NCI-H510A treated with DMSO at 0.1 percent for 48 hours (cell line): Measurements from ENCODE around the gene NEFH.
"Not testable (repeated sequence)": the region's sequence is repeated elsewhere in the genome, so short reads cannot be mapped to it uniquely, and the experiment has no call there.

Experiments used
- DNase-seq: peaks from one replicate; lab custom pipeline; 2025; lab: John Stamatoyannopoulos, UW

NEFH gene, protein sequence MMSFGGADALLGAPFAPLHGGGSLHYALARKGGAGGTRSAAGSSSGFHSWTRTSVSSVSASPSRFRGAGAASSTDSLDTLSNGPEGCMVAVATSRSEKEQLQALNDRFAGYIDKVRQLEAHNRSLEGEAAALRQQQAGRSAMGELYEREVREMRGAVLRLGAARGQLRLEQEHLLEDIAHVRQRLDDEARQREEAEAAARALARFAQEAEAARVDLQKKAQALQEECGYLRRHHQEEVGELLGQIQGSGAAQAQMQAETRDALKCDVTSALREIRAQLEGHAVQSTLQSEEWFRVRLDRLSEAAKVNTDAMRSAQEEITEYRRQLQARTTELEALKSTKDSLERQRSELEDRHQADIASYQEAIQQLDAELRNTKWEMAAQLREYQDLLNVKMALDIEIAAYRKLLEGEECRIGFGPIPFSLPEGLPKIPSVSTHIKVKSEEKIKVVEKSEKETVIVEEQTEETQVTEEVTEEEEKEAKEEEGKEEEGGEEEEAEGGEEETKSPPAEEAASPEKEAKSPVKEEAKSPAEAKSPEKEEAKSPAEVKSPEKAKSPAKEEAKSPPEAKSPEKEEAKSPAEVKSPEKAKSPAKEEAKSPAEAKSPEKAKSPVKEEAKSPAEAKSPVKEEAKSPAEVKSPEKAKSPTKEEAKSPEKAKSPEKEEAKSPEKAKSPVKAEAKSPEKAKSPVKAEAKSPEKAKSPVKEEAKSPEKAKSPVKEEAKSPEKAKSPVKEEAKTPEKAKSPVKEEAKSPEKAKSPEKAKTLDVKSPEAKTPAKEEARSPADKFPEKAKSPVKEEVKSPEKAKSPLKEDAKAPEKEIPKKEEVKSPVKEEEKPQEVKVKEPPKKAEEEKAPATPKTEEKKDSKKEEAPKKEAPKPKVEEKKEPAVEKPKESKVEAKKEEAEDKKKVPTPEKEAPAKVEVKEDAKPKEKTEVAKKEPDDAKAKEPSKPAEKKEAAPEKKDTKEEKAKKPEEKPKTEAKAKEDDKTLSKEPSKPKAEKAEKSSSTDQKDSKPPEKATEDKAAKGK

DNA sequence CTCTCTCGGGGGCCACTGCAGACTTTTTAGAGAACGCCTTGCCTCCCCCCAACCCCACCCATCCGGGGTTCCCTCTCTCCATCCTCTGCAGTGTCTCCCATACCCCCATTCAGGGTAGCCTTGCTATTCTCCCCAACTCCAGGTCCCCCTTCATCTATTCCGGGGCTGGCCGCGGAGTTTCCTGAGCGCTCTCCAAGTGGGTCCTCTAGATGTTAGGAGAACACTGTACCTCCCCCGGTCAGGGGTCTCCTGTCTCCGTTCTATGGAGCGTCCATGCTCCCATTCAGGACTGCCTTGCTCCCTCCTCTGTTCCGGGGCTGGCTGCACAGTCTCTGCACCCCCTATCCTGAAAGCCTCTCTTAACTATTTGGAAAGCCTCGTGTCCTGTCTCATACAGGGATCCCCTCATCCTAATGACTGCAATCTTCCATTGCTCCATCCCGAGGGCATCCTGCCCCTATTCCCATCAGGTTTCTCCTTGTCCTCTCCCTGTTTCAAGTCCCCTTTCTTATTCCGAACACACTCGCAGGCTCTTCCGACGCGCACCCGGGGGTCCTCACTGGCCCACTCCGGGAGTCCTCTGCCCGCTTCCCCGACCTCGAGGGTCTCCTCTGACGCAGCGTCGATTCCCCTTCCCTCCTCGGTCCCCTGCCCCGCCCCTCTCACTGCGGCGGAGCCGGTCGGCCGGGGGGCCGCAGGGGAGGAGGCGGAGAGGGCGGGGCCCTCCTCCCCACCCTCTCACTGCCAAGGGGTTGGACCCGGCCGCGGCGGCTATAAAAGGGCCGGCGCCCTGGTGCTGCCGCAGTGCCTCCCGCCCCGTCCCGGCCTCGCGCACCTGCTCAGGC, at the start of gene NEFH:
Gene NEFH, plus strand, starts transcription at position 802 of the 845 bp plus-strand sequence. CDS start 45 bp downstream, outside the sequence.
- peak; percentile 55 for DNase-seq

DNA sequence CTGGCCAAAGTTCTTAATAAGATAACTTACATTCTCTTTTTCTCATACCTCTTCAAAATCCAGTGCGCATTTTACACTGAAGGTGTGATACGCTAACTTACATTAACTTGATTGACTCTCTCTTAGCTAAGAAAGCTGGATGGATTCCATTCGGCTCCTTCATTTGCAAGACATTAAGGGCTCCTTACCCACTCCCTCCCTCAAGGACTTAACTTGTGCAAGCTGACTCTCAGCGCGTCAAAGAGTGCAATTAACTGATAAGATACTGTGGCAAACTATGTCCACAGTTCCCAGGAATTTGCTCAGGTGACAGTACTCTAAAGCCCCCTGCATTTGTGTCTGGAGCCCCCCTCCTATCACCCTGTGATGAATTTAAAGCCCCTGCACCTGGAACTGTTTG, 48.0 kb upstream of the NEFH start:
- DNase-seq, result no peak

DNA sequence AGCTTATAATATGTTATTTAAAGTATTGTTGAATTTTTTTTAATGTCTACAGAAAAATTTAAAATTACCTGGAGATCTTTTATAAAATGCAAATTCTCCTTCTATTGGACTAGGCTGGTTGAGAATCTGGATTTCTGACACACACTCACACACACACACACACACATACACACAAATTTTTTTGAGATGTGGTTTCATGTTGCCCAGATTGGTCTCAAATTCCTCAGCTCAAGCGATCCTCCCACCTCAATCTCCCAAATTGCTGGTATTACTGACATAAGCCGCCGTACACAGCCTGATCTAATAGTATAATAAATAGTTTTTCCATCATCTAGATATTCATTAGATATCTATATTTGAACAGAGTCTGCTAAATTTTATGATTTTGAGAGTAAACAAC, 46.2 kb upstream of the NEFH start:
- DNase-seq, result no peak

DNA sequence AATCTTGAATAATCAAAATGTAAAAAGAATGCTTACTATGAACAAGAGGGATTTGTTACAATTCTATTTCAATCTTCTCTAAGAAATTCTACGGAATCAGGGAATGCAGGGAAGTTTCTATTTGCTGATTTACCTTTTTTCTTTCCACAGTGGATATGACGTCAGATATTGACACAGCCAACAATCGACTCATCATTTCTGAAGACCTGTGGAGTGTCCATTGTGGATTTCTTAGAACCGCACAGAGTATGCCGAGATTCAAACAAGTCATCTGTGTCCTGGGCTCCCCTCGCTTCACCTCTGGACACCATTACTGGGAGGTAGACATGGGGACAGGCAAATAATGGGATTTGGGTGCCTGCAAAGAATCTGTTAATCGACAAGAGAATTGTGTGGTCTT, 45.7 kb upstream of the NEFH start:
- no peak for DNase-seq

DNA sequence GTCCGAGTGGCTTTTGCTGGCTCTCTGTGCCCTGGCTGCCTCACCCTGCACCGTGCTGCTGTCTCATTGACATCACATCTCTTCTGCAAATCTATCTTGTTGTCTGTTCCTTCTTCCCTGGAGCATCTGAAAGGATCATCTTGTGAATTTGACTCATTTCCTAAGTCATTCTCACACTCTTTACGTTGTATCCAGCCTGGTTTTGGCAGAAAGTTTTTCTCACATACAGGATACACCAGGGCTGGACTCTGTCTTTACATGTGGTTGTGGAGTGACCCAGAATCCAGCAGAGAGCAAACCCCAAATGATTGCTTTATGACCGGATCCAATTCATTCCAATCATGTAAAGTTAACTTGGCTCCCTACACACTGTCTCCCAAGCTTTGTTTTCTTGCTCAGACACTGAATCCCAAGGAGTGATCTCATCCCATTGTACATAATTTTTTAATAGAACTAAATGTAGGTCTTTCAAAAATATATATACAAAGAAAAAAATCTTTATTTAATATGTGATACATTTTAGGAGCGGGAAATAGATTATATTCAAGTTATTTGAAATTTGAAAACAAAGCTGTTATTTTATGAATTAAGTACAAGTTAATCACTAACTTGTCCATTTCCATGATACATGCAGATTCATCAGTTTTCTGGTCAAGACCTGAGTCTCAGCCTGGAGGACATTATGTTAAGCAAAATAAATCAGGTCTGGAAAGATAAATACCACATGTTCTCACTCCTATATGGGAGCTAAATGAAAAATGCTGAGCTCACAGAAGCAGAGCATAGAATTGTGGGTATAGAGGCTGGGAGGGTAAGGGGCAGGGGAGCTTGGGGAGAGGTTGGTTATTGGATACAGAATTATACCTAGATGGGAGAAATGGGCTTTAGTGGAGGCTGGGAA, 44.5 kb upstream of the NEFH start:
- DNase-seq, result no peak

DNA sequence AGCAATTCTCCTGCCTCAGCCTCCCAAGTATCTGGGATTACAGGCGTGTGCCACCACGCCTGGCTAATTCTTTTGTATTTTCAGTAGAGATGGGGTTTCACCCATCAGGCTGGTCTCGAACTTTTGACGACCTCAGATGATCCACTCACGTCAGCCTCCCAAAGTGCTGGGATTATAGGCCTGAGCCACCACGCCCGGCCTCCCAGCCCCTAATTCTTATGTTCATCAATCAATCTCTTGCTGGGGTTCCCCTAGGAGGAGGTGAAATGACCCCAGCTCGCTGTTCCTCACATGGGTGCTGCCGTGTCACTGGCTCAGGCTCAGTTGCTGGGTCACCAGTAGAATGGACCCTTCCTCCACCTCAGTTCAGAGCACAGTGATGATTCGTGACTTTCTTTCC, 41.7 kb upstream of the NEFH start, which contains the start of gene RFPL1:
Gene RFPL1, plus strand, starts transcription at position 301 of the 400 bp plus-strand sequence.
- not testable (repeated sequence) for DNase-seq

DNA sequence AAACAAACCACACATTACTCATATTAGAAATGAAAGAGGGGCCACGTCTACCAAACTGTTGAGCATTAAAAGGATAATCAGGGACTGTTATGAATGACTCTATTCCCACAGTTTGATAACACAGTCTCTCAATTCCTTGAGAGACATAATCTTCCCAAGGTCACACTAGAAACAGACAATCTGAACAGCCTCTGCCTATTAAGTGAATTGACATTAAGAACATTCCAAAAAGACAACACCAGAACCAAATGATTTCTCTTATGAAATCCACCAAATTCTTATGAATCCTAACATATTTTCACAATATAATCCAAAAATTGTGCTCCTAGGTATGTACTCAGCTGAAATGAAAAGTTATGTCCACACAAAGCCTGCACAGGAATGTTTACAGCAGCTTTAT, 37.0 kb upstream of the NEFH start:
- DNase-seq, result no peak

DNA sequence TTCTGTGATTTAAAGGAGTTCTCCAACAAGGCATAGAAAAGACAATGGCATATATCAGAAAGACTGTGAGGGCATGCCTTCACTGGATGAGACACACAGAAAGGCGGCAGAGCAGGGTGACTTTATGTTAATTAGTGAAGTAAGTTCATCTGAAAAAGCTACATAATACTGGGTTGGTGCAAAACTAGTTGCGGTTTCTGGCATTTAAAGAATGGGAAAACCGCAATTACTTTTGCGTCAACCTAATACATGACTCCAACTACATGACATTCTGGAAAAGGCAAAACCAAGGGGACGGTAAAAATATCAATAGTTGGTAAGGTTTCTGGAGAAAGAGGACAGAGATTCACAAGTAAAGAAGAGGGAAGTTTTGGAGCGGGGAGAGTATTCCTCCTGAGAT, 36.6 kb upstream of the NEFH start:
- no peak for DNase-seq

DNA sequence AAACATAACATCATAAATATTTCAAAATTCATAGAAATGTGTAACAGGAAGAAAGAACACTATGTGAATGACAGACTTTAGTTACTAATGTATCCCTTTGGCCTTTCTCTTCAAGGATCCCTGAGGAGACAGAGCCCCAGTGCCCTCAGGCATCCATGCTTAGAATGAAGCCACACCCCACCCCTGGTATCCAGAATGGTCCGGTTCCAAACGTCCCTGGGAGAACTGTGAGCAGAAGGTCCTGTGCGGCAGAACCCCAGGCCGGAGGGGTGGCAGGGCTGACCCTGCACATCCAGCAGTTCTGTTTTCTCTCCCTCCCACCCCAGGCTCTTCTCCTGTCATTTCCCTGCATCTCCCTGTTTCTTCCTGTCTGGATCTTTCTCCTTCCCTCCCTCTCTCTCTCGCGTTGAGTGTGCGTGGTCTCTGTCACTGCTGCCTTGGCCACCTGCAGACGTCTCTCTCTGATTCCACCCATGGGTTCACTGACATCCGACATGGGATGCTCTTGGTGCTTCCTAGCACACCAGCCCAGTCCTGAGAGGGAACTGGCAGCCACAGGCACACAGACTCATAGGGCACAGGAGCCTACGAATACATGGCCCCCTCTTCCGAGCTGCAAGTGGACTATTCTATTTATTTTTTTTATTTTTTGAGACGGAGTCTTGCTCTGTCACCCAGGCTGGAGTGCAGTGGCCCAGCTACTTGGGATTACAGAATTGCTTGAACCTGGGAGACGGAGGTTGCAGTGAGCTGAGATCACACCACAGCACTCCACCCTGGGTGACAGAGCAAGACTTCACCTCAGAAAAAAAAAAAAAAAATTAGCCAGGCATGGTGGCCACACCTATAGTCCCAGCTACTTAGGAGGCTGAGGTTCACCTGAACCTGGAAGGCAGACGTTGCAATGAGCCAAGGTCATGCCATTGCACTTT, 35.9 kb upstream of the NEFH start:
- no peak for DNase-seq

DNA sequence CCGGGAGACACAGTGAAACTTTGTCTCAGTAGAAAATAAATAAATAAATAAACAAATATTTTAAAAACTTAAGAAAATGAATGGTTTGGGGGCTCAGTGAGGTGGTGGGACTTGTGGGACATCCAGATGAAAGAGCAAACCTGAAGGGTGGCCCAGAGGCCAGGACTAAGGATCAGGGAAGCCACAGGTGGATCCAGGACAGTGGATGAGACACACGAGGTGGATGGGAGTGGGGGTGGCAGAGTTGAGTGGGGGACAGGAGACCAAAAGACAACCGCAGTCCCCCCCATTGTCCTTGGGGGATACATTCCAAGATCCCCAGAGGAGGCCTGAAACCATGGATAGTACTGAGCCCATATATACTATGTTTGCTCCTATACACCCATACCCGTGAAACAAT, 34.5 kb upstream of the NEFH start:
- DNase-seq, result no peak

DNA sequence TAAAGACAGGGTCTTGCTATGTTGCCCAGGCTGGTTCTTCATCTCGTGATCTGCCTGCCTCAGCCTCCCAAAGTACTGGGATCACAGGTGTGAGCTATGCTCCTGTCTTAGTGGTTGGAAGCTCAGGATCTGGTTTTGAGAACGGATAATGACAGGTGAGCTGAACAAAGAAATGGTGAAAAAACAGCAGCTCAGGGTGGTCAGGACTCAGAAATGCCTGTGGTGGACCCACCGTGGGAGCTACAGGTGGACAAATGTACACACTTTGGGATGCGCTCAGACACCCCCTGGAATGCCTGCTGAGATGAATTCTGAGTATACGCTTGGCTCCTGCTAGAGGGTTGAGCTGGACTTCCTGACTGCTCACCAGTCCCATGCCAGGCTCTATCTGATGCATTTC, 32.1 kb upstream of the NEFH start:
- no peak for DNase-seq

DNA sequence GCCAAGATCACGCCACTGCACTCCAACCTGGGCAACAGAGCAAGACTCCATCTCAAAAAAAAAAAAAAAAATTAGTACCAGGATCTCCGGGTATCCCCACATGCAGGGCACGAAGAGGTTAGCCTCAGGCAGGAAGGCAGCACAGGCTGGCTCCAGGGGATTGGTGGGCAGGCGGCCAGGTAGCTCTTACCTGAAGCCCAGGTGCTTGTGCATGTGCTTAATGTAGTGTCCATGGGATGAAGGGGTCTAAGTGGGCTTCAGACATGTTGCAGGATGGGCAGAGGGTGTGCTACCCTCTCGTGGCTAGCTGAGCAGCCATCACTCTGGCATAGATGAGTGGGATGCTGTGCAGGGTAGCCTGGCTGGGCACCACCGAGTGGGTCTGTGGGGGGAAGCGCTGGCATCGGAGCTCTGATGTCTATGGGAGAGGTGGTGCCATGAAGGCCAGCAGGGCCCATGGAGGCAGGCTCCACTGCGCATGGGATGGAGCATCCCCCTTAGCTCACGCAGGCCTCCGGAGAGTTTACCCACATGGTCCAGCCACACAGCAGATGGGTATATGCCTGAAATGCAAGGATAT, 30.6 kb upstream of the NEFH start:
- no peak for DNase-seq

DNA sequence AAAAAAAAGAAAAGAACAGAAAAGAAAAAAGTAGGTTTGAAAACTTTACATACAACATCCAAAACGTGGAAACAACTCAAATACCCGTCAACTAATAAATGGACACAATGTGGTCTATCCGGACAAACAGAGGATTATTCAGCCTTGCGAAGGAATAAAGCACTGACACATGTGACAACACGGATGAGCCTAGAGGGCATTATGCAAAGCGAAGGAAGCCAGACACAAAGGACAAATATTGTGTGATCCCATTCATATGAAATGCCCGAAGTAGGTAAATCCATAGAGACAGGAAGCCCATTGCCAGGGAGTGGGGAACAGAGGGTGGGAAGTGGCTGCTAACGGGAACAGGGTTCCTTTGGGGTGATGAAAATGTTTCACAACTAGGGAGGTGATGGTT, 29.8 kb upstream of the NEFH start:
- no peak for DNase-seq

DNA sequence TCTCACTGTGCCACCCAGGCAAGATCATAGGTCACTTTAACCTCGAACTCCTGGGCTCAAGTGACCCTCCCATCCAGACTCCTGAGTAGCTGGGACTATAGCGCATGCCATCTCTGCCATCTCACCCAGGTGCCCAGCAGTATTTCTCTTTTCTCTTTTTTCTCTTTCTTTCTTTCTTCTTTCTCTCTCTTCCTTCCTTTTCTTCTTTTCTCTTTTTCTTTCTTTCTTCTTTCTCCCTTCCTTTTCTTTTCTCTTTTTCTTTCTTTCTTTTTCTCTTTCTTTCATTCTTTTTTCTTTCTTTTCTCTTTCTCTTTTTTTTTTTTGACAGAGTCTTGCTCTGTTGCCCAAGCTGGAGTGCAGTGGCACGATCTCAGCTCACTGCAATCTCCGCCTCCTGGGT, 28.2 kb upstream of the NEFH start:
- no peak for DNase-seq

DNA sequence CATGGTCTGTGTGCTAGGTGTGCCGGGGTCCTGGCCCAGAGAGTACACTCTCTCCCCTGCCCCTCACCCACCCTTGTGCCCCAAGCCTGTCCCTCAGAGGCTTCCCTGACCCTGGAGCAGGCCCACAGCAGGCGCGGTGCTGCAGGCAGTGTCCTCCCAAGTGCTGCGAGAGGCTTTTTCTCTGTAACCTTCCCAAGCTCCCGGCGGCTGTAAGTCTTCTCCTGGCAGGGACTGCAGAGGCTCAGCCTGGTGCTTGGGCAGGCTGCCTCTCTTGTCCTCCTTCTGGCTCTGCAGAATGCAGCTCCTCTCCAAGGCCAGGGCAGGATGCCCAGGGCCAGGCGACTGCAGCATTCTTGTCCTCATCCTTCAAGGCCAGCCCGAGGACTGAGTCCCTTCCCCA, 25.7 kb upstream of the NEFH start:
- DNase-seq, result no peak

DNA sequence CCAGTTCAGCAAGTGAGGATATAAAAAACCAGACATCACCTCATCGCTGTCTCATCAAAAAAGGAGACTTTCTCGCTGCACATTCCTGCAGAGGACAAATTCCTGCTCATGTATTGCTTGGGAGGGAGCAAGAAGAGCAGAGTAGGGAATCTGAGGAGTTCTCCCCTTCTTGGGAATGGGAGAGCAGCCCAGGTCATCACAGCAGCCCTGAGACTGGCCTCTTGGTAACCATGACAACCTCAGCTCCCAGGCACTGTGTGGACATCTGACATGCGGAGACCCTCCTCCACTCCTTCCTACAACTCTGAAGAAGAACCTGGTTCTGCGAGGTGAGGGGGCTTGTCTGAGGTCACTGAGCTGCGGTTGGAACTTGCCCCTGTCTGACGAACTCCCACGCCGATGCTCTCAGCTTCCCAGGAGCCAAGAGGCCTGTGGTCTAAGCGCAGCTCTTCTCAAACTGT, 23.8 kb upstream of the NEFH start:
- DNase-seq, result no peak

DNA sequence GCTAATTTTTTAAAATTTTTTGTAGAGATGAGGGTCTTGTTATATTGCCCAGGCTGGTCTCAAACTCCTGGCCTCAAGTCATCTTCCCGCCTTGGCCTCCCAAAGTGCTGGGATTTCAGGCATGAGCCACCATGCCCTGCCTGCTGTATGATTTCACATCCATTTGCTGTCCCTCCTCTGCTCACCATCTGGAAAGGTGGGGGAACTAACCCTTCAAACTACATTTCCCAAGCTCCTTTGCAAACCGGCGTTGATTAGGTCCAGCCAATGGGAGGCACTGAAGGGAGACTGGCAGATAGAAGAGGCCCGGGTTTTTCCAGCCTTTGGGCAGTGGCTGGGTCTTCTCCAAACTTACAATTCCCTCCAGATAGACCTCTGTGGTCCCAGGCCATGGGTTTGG, 22.3 kb upstream of the NEFH start:
- DNase-seq, result peak; percentile 36

DNA sequence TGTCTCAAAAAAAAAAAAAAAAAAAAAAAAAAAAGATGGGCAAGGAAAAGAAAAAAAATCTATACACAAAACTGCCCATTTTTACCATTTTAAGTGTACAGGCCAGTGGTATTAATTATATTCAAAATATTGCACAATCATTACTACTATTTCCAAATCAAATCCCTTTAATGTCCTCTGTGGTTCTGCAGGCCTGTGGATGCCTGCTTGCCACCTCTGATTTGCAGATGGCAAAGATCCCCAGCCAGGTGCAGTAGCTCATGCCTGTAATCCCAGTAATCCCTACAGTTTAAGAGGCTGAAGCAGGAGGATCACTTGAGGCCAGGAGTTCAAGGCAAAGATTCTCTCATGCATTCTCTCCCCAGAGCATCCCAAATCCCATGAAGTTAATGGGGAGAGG, 21.5 kb upstream of the NEFH start:
- no peak for DNase-seq

DNA sequence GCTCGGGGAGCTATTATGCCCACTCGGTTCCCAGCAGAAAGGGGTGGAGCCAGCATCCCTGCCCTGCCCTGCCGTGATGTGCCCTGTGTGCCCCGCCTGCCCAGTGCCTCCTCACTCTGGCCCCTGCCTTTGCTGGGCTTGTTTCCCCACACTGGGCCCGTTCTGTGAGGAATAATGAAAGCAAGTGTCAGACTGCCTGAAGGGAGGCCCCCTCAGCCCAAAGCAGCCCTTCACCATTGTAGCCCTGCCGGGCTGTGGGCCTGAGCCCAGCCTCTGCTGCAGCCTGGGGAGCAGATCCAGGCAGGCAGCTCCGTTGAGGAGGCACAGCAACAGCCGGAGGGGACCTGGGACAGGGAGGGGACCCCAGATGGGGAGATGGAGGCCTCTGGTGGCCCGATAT, 20.2 kb upstream of the NEFH start:
- DNase-seq, result no peak
